ENCODE data around the gene BCL2L12.
"Not testable (repeated sequence)": the region's sequence is repeated elsewhere in the genome, so short reads cannot be mapped to it uniquely, and the experiment has no call there.

Gene BCL2L12

DNA sequence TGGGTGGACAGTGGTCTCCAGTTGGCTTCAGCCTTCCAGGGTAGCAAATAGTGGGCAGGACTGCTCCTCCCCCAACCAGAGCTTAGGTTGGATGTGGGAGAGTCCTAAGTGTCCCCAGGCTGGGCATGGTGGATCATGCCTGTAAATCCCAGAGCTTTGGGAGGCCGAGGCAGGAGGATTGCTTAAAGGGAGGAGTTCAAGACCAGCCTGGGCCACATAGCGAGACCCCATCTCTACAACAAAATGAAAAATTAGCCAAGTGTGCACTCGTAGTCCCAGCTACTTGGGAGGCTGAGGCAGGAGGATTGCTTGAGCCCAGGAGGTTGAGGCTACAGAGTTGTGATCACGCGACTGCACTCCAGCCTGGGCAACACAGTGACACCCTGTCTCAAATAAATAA is 33.2 kb upstream of the BCL2L12 start:
- H3K27ac ChIP-seq (ENCODE audit: low read depth, low read length, severe bottlenecking), result no peak overlapping the region
- H3K4me3 ChIP-seq (ENCODE audit: extremely low read depth, insufficient read depth, low read length, poor library complexity, severe bottlenecking), result no peak overlapping the region
- WGBS, 2 experiments (ENCODE audit: insufficient coverage in 2 of 2), result 100% methylated on average over 2 to 3 of the region's 5 CpGs
- H3K36me3 ChIP-seq (ENCODE audit: control insufficient read depth, insufficient read depth, low read length), result peaks cover 11% of the 10 kb centered on the region
- H3K4me1 ChIP-seq (ENCODE audit: control insufficient read depth, insufficient read depth, low read length, poor library complexity, severe bottlenecking), result peaks cover 14% of the 10 kb centered on the region
- no peaks in the 10 kb centered on the region for H3K9me3 ChIP-seq (ENCODE audit: control insufficient read depth, low read length)

- WGBS, 2 experiments (ENCODE audit: insufficient coverage in 2 of 2), result 84 to 98% methylated on average over 7 to 8 of the region's 9 CpGs
- not testable (repeated sequence) for H3K9me3 ChIP-seq (ENCODE audit: control insufficient read depth, low read length); H3K36me3 ChIP-seq (ENCODE audit: control insufficient read depth, insufficient read depth, low read length); H3K4me3 ChIP-seq (ENCODE audit: extremely low read depth, insufficient read depth, low read length, poor library complexity, severe bottlenecking); H3K27ac ChIP-seq (ENCODE audit: low read depth, low read length, severe bottlenecking)
- peaks cover 21% of the 10 kb centered on the region for H3K4me1 ChIP-seq (ENCODE audit: control insufficient read depth, insufficient read depth, low read length, poor library complexity, severe bottlenecking)
These were observed 32.5 kb upstream of the BCL2L12 start for GRCh38 chr19:49633273-49633672.

DNA sequence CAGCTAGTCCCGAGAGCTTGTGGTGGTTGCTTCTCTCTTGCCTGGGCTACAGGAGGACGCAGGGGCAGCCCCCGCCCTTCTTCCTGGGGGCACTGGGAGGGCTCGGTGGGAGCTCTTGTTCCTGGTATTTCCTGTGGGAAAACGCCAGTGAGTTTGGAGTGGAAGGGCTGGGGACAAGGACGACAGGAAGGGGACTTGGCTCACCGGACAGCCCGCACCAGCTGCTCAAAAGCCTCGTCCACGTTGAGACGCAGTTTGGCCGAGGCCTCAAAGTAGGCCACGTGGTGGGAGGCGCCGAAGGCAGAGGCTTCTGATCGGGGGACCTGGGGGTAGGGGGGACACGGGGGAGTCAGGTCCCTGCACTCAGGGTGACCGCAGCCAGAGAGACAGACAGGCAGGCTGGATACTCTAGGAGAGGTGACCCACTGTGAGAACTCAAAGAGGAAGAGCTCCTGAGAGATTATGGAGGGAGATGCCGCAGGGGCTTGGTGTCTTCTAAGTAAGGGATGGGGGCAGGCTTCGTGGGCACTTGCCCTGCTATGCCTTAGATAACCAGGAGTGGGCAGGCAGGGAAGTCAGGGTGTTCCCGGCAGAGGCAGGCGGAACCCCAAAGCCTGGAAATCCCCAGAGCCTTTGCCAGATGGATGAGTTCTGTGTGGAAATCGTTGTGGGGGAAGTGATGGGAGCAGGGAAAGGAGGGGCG is 30.1 kb upstream of the BCL2L12 start:
- no peaks in the 10 kb centered on the region for H3K9me3 ChIP-seq (ENCODE audit: control insufficient read depth, low read length)
- H3K27ac ChIP-seq (ENCODE audit: low read depth, low read length, severe bottlenecking), result peak overlapping the region; percentile 66
- no peak overlapping the region for H3K4me3 ChIP-seq (ENCODE audit: extremely low read depth, insufficient read depth, low read length, poor library complexity, severe bottlenecking)
- peaks cover 9% of the 10 kb centered on the region for H3K36me3 ChIP-seq (ENCODE audit: control insufficient read depth, insufficient read depth, low read length)
- 72 to 73% methylated on average over 17 to 21 of the region's 24 CpGs for WGBS, 2 experiments (ENCODE audit: insufficient coverage in 2 of 2)
- H3K4me1 ChIP-seq (ENCODE audit: control insufficient read depth, insufficient read depth, low read length, poor library complexity, severe bottlenecking), result peaks cover 30% of the 10 kb centered on the region

DNA sequence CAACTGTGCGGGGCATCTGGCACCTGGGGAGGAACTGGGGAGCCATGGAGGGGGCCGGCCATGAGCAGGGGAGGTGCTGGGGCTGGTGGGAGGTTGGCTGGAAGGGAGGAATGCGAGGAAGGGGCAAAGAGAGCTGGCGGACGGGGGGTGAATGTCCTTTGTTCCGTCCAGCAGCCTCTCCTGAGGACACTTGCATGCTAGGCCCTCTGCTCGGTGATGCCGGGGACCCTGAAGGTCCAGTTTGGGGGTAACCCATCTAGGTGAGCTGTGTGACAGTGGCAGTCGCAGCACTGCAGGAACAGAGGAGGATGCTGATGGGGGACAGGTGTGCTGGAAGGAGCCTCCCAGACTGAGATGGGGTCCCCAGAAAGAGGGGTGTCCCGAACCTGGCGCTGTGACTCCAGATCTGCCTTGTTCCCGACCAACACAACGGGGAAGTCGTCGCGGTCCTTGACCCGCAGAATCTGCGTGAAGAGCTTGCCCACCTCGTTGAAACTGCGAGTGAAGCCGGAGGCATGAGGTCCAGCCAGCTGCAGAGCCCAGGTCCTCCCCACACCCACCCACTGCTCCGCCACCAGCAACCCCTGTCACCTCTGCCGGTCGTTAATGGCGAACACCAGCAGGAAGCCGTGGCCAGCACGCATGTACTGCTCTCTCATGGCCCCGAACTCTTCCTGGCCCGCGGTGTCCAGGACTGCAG is 29.4 kb upstream of the BCL2L12 start:
- WGBS, 2 experiments (ENCODE audit: insufficient coverage in 2 of 2), result 86 to 88% methylated on average over 25 to 30 of the region's 30 CpGs
- no peak overlapping the region for H3K27ac ChIP-seq (ENCODE audit: low read depth, low read length, severe bottlenecking)

GRCh38 chr19:49637821-49638738 is 27.7 kb upstream of the BCL2L12 start:
- Histone ChIP-seq H3K27ac (ENCODE audit: low read depth, low read length, severe bottlenecking) (peak overlapping the region; percentile 75), H3K4me3 (ENCODE audit: extremely low read depth, insufficient read depth, low read length, poor library complexity, severe bottlenecking) (peak overlapping the region; percentile 99), H3K9me3 (ENCODE audit: control insufficient read depth, low read length) (no peaks in the 10 kb centered on the region), H3K4me1 (ENCODE audit: control insufficient read depth, insufficient read depth, low read length, poor library complexity, severe bottlenecking) (peaks cover 36% of the 10 kb centered on the region), H3K36me3 (ENCODE audit: control insufficient read depth, insufficient read depth, low read length) (peaks cover 9% of the 10 kb centered on the region)
- WGBS, 2 experiments (ENCODE audit: insufficient coverage in 2 of 2), result 10 to 22% methylated on average over 8 to 18 of the region's 19 CpGs

More for the DNA sequence above, 29.4 kb upstream of the BCL2L12 start:
- Histone ChIP-seq H3K36me3 (ENCODE audit: control insufficient read depth, insufficient read depth, low read length) (peaks cover 9% of the 10 kb centered on the region), H3K4me3 (ENCODE audit: extremely low read depth, insufficient read depth, low read length, poor library complexity, severe bottlenecking) (no peak overlapping the region), H3K4me1 (ENCODE audit: control insufficient read depth, insufficient read depth, low read length, poor library complexity, severe bottlenecking) (peaks cover 34% of the 10 kb centered on the region), H3K9me3 (ENCODE audit: control insufficient read depth, low read length) (no peaks in the 10 kb centered on the region)

DNA sequence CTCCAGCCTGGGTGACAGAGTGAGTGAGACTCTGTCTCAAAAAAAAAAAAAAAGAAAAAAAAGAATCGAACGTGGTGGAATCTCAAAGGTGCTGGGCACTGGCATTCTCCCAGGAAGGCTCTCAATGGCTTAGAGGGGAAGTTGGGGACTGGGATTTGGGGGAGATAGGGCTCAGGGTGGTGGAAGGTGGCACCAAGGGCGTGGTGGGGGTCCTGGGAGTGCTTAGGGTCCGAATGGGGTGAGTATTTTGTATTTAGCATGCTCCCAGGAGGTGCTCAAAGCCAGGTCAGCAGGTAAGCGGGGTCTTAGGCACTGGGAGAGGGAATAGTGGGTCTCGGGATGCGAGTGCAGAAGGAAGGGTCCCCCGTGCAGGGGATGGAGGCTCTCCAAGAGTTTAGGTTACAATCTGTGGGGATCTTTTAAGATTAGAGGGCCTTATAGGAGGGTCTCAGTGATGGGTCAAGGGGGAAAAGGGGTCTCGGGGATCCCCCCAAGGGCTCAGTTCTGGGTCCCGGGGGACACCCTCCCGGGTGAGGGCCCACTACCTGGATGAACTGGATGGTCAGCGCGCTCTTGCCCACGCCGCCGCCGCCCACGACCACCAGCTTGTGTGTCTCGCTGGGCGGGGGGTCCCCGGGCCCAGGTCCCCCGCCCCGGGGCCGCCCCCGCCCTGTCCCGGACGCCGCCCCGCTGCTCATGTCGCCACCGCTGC is 26.2 kb upstream of the BCL2L12 start:
- Histone ChIP-seq H3K27ac (ENCODE audit: low read depth, low read length, severe bottlenecking) (peak overlapping the region; percentile 100), H3K4me1 (ENCODE audit: control insufficient read depth, insufficient read depth, low read length, poor library complexity, severe bottlenecking) (peaks cover 44% of the 10 kb centered on the region), H3K9me3 (ENCODE audit: control insufficient read depth, low read length) (no peaks in the 10 kb centered on the region), H3K36me3 (ENCODE audit: control insufficient read depth, insufficient read depth, low read length) (peaks cover 15% of the 10 kb centered on the region), H3K4me3 (ENCODE audit: extremely low read depth, insufficient read depth, low read length, poor library complexity, severe bottlenecking) (peak overlapping the region; percentile 99)
- 5 to 14% methylated on average over 13 to 20 of the region's 31 CpGs for WGBS, 2 experiments (ENCODE audit: insufficient coverage in 2 of 2)

DNA sequence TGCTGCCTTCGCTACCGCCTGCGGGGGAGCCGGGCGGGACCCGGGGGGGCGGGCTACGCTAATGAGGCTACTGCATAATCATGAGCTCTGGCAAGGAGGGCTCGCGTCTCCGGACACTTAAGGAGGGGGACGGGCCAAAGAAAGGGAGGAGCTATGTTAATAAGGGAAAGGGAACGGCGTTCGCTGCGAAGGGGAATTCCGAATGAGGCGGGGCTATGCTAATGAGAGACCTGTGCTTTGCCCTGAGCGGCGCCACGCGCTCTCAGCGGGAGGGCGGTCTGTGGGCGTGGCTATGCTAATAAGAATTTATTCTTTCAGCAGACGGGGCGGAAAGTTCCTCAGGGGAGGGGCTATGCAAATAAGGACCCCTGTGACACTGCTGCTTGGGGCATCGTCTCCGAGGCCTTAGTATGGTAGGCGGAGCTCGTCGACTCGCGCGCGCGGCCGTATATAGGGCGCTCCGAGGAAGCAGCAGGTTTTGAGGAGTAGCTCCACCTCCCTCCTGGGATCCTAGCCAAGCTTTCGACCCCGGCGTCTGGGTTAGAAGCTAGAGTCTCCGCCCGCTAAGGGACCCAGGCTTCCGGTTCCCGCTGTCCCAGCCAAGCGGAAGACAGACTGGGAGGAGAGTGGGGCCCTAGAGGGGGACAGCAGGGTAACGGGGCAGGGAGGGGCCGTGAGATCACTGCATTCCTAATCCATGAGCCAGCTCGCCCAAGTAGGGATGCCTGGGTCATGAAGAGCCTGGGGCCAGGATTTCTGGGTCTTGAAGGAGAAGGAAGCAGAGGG is 25.4 kb upstream of the BCL2L12 start, which contains the start of gene RRAS:
RRAS (minus strand) TSS at position 31 of the 786 bp plus-strand sequence. CDS start 45 bp downstream, outside the sequence.
- Histone ChIP-seq H3K9me3 (ENCODE audit: control insufficient read depth, low read length) (no peaks in the 10 kb centered on the region), H3K36me3 (ENCODE audit: control insufficient read depth, insufficient read depth, low read length) (peaks cover 19% of the 10 kb centered on the region), H3K4me3 (ENCODE audit: extremely low read depth, insufficient read depth, low read length, poor library complexity, severe bottlenecking) (peak within 1 kb of the TSS; percentile 99), H3K27ac (ENCODE audit: low read depth, low read length, severe bottlenecking) (peak within 1 kb of the TSS; percentile 100), H3K4me1 (ENCODE audit: control insufficient read depth, insufficient read depth, low read length, poor library complexity, severe bottlenecking) (peaks cover 43% of the 10 kb centered on the region)
- WGBS, 2 experiments (ENCODE audit: insufficient coverage in 2 of 2), result 0% methylated on average over 43 to 46 of the region's 51 CpGs

GRCh38 chr19:49641688-49642491 is 23.8 kb upstream of the BCL2L12 start, which contains the start of gene SCAF1:
Gene SCAF1 (plus strand): TSS chr19:49642209. CDS start chr19:49645027, 2,818 bp downstream.
- 0 to 1% methylated on average over 55 to 59 of the region's 87 CpGs for WGBS, 2 experiments (ENCODE audit: insufficient coverage in 2 of 2)

GRCh38 chr19:49642492-49643035 is 23.2 kb upstream of the BCL2L12 start:
- 9 to 10% methylated on average over 5 of the region's 5 CpGs for WGBS, 2 experiments (ENCODE audit: insufficient coverage in 2 of 2)
- Histone ChIP-seq H3K9me3 (ENCODE audit: control insufficient read depth, low read length) (no peaks in the 10 kb centered on the region), H3K4me3 (ENCODE audit: extremely low read depth, insufficient read depth, low read length, poor library complexity, severe bottlenecking) (peak overlapping the region; percentile 99), H3K4me1 (ENCODE audit: control insufficient read depth, insufficient read depth, low read length, poor library complexity, severe bottlenecking) (peaks cover 33% of the 10 kb centered on the region), H3K27ac (ENCODE audit: low read depth, low read length, severe bottlenecking) (peak overlapping the region; percentile 100), H3K36me3 (ENCODE audit: control insufficient read depth, insufficient read depth, low read length) (peaks cover 35% of the 10 kb centered on the region)

More at GRCh38 chr19:49641688-49642491, 23.8 kb upstream of the BCL2L12 start, which contains the start of gene SCAF1:
- Histone ChIP-seq H3K9me3 (ENCODE audit: control insufficient read depth, low read length) (no peaks in the 10 kb centered on the region), H3K36me3 (ENCODE audit: control insufficient read depth, insufficient read depth, low read length) (peaks cover 28% of the 10 kb centered on the region), H3K27ac (ENCODE audit: low read depth, low read length, severe bottlenecking) (peak within 1 kb of the TSS; percentile 100), H3K4me1 (ENCODE audit: control insufficient read depth, insufficient read depth, low read length, poor library complexity, severe bottlenecking) (peaks cover 34% of the 10 kb centered on the region), H3K4me3 (ENCODE audit: extremely low read depth, insufficient read depth, low read length, poor library complexity, severe bottlenecking) (peak within 1 kb of the TSS; percentile 99)

Data from mesodermal cell (in vitro differentiated cells).